GM21717 (cell line): Measurements from ENCODE around the gene SLC22A23.
"Not testable (repeated sequence)": the region's sequence is repeated elsewhere in the genome, so short reads cannot be mapped to it uniquely, and the experiment has no call there.

ENCODE experiments used
- ATAC-seq: cut with Tn5 transposase; IDR thresholded peaks from one replicate; pipeline ENCODE4 v1.9.1; 2021; ENCODE audit warnings: mild to moderate bottlenecking, moderate library complexity; ENCODE audit not compliant: unreplicated experiment

The SLC22A23 gene

GRCh38 chr6:3389390-3390167 is 67.3 kb downstream of the SLC22A23 start:
- no peak for ATAC-seq

GRCh38 chr6:3388786-3389185 is 68.1 kb downstream of the SLC22A23 start:
- ATAC-seq: no peak

- ATAC-seq: no peak
Observed at GRCh38 chr6:3386374-3386857, 70.4 kb downstream of the SLC22A23 start.

GRCh38 chr6:3385660-3386151 is 71.1 kb downstream of the SLC22A23 start:
- no peak for ATAC-seq

GRCh38 chr6:3385181-3385580 is 71.7 kb downstream of the SLC22A23 start:
- ATAC-seq: not testable (repeated sequence)

GRCh38 chr6:3384241-3385143 is 72.4 kb downstream of the SLC22A23 start:
- no peak for ATAC-seq

GRCh38 chr6:3383525-3383924 is 73.3 kb downstream of the SLC22A23 start:
- ATAC-seq: no peak

GRCh38 chr6:3382326-3383279 is 74.2 kb downstream of the SLC22A23 start:
- no peak for ATAC-seq

- no peak for ATAC-seq
Observed at GRCh38 chr6:3381233-3381921, 75.5 kb downstream of the SLC22A23 start.

- no peak for ATAC-seq
Observed at GRCh38 chr6:3380344-3381232, 76.3 kb downstream of the SLC22A23 start.

- no peak for ATAC-seq
Observed at GRCh38 chr6:3379482-3380060, 77.3 kb downstream of the SLC22A23 start.

- ATAC-seq: not testable (repeated sequence)
Observed at GRCh38 chr6:3378808-3379207, 78.0 kb downstream of the SLC22A23 start.

GRCh38 chr6:3378398-3378782 is 78.5 kb downstream of the SLC22A23 start:
- ATAC-seq: not testable (repeated sequence)

GRCh38 chr6:3377536-3378397 is 79.1 kb downstream of the SLC22A23 start:
- no peak for ATAC-seq

GRCh38 chr6:3376893-3377535 is 79.8 kb downstream of the SLC22A23 start:
- ATAC-seq: no peak

GRCh38 chr6:3376064-3376463 is 80.8 kb downstream of the SLC22A23 start:
- no peak for ATAC-seq

GRCh38 chr6:3373597-3374203 is 83.2 kb downstream of the SLC22A23 start:
- no peak for ATAC-seq
